Sigmoid colon (tissue), 7 donors: ENCODE data around the gene GAPDHS. TPM values are rescaled to one million over a fixed set of nuclear protein-coding genes. Genes with fewer than 3 reads are reported as not detected.

Experiments used
- DNase-seq: peaks from one replicate; pipeline ENCODE4 v3.0.0-alpha.2; 2019
- H3K27ac ChIP-seq, 4 donors: fragments of 200-600 bp; sonication (generic); one replicate each; pipeline ENCODE4 v1.5.1; 2016 to 2019; ENCODE audit warnings: mild to moderate bottlenecking in 1 of 4
- H3K27me3 ChIP-seq, 3 donors: fragments of 200-600 bp; sonication (generic); one replicate each; pipeline ENCODE4 v1.5.1; 2019; ENCODE audit warnings: mild to moderate bottlenecking in 1 of 3
- H3K36me3 ChIP-seq, 4 donors: fragments of 200-600 bp; sonication (generic); one replicate each; pipeline ENCODE4 v1.5.1; 2016 to 2019
- H3K4me1 ChIP-seq, 4 donors: fragments of 200-600 bp; sonication (generic); one replicate each; pipeline ENCODE4 v1.5.1; 2017 to 2019
- H3K4me3 ChIP-seq, 4 donors: fragments of 200-600 bp; sonication (generic); one replicate each; pipeline ENCODE4 v1.5.1; 2017 to 2019; ENCODE audit warnings: mild to moderate bottlenecking in 2 of 4, moderate library complexity in 1 of 4
- H3K9me3 ChIP-seq, 4 donors: fragments of 200-600 bp in 3 of 4; sonication (generic) in 3 of 4; one replicate each; pipeline versions ENCODE4 v1.5.1 to v1.6.1; 2013 to 2019
- EP300 ChIP-seq, 4 donors: sonication (generic); formaldehyde crosslinking; IDR thresholded peaks; one replicate each; pipeline ENCODE4 v1.6.1; 2017; ENCODE audit warnings: antibody characterized with exemption in 4 of 4
- POLR2A ChIP-seq, 2 donors: fragments of 450-650 bp; IDR thresholded peaks; one replicate each; pipeline ENCODE4 v1.6.1; 2016; ENCODE audit warnings: antibody characterized with exemption in 2 of 2, mild to moderate bottlenecking in 2 of 2, moderate library complexity in 2 of 2
- POLR2AphosphoS5 ChIP-seq, 4 donors: sonication (generic); formaldehyde crosslinking; IDR thresholded peaks; one replicate each; pipeline ENCODE4 v1.6.1; 2017; ENCODE audit warnings: antibody characterized with exemption in 4 of 4
- WGBS, 2 donors: extraction: QIAGEN DNeasy Blood & Tissue Kit; methylation state at CpG; one replicate each; pipeline ENCODE4 v1.1.7; 2013; 5-methylcytosine and 5-hydroxymethylcytosine counted together
- intact Hi-C: fragments of 100-400 bp; cut with DNase I; formaldehyde crosslinking; loops from one replicate; pipeline ENCODE4 v1.15.1; 2023
- polyA plus RNA-seq, 3 donors: library from polyadenylated mRNA; stranded (reverse); fragments of 200-250 nt; gene quantifications; one replicate each; pipeline ENCODE4 v1.2.3, GENCODE V29; 2013
- total RNA-seq, 4 donors: library from RNA; depleted of rRNA; stranded (reverse); fragments of >200 nt; gene quantifications; one replicate each; pipeline ENCODE4 v1.1.0, GENCODE V29; 2016
- TF ChIP-seq, protein P1 (sequence below), 4 experiments: fragments of 450-650 bp in 3 of 4; fragments of 200-600 bp in 1 of 4; IDR thresholded peaks; one replicate each; pipeline ENCODE4 v1.5.1; 2016 to 2019; ENCODE audit warnings: antibody characterized with exemption in 4 of 4, mild to moderate bottlenecking in 3 of 4, moderate library complexity in 2 of 4
- donor health status: healthy with polysubstance abuse.
- donor health status: Bipolar disorder and iron deficiency.
- donor health status: healthy.

GAPDHS gene
- total and polyA plus RNA-seq, 7 donors = not detected

DNA sequence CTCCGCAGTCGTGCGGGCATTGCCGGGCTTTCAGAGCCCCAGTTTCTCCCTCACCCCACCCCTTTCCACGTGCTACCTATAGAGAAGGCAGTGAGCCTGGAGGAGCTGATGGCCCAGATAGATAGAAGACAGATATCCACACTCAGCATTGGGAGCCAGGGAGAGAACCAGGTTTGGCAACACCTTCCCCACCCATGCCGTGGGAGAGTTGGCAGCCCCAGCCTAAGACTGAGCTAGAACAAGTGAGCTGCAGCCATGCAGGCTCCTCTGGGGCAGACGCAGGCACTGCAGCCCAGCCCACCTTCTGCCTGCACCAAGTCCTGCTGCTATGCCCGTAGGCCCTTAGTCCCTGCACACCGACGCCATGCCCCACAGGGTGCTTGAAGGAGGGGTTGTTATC, 32.6 kb upstream of the GAPDHS start:
- H3K4me1 ChIP-seq = peaks cover 0 to under 1% (median under 1%) of the 10 kb centered on the region in 4 donors
- no peaks in the 10 kb centered on the region for H3K36me3 ChIP-seq
- no peak overlapping the region for H3K4me3 ChIP-seq
- H3K27me3 ChIP-seq = peaks cover 0 to 5% (median 0%) of the 10 kb centered on the region in 3 donors
- no peaks in the 10 kb centered on the region for H3K9me3 ChIP-seq
- 90% methylated on average over 10 of the region's 10 CpGs for WGBS, 2 donors
- TF ChIP-seq POLR2A (IDR thresholded peaks at IDR 0.05) = no peak
- TF ChIP-seq, protein P1, sequence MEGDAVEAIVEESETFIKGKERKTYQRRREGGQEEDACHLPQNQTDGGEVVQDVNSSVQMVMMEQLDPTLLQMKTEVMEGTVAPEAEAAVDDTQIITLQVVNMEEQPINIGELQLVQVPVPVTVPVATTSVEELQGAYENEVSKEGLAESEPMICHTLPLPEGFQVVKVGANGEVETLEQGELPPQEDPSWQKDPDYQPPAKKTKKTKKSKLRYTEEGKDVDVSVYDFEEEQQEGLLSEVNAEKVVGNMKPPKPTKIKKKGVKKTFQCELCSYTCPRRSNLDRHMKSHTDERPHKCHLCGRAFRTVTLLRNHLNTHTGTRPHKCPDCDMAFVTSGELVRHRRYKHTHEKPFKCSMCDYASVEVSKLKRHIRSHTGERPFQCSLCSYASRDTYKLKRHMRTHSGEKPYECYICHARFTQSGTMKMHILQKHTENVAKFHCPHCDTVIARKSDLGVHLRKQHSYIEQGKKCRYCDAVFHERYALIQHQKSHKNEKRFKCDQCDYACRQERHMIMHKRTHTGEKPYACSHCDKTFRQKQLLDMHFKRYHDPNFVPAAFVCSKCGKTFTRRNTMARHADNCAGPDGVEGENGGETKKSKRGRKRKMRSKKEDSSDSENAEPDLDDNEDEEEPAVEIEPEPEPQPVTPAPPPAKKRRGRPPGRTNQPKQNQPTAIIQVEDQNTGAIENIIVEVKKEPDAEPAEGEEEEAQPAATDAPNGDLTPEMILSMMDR (IDR thresholded peaks at IDR 0.05) = no peak
- no peak for TF ChIP-seq POLR2AphosphoS5 (IDR thresholded peaks at IDR 0.05)
- no peak for TF ChIP-seq EP300 (IDR thresholded peaks at IDR 0.05)
- intact Hi-C loops = no loop called here
- DNase-seq = no peak
- no peak overlapping the region for H3K27ac ChIP-seq

DNA sequence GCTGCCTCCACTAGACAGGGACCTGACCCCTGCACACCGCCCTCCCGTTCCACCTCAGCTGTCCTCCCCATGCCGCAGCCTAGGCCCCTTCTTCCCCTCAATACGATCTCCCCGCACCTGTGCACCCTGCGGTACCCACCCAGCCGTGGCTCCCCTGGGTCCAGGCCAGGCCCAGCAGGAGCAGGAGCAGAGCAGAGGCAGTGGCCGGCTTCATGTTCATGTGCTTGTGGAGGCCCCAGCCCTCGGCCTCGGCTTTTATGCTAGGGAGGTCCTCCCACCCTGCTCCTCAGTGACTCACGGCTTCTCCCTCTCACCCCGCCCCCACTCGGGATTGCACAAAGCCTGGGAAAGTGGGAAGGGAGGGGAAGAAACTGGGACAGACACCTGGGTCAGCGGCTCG, 31.6 kb upstream of the GAPDHS start:
- WGBS, 2 donors = 84 to 88% methylated on average over 15 of the region's 15 CpGs
- Histone ChIP-seq H3K9me3 (no peaks in the 10 kb centered on the region), H3K4me3 (no peak overlapping the region), H3K4me1 (no peaks in the 10 kb centered on the region), H3K27me3 (peaks cover 0 to 6% (median 0%) of the 10 kb centered on the region in 3 donors), H3K27ac (no peak overlapping the region), H3K36me3 (no peaks in the 10 kb centered on the region)
- no peak for DNase-seq
- intact Hi-C loops = no loop called here
- TF ChIP-seq, protein P1 (IDR thresholded peaks at IDR 0.05) = no peak
- TF ChIP-seq EP300 (IDR thresholded peaks at IDR 0.05) (no peak), POLR2A (IDR thresholded peaks at IDR 0.05) (no peak)

GRCh38 chr19:35502751-35503150, 30.5 kb upstream of the GAPDHS start:
- H3K27ac ChIP-seq = no peak overlapping the region
- H3K27me3 ChIP-seq = peaks cover 0 to 17% (median 7%) of the 10 kb centered on the region in 3 donors
- no peaks in the 10 kb centered on the region for H3K36me3 ChIP-seq
- no peaks in the 10 kb centered on the region for H3K4me1 ChIP-seq
- DNase-seq = no peak
- TF ChIP-seq, protein P1 (IDR thresholded peaks at IDR 0.05) = no peak
- TF ChIP-seq EP300 (IDR thresholded peaks at IDR 0.05) = no peak
- no peak for TF ChIP-seq POLR2A (IDR thresholded peaks at IDR 0.05)
- TF ChIP-seq POLR2AphosphoS5 (IDR thresholded peaks at IDR 0.05) = no peak
- no peaks in the 10 kb centered on the region for H3K9me3 ChIP-seq
- no peak overlapping the region for H3K4me3 ChIP-seq
- 86 to 94% methylated on average over 4 of the region's 4 CpGs for WGBS, 2 donors
- intact Hi-C loops = no loop called here

GRCh38 chr19:35506011-35506410, 27.2 kb upstream of the GAPDHS start:
- no peak overlapping the region for H3K27ac ChIP-seq
- 80 to 81% methylated on average over 7 of the region's 7 CpGs for WGBS, 2 donors
- no peak overlapping the region for H3K4me3 ChIP-seq
- H3K27me3 ChIP-seq = peaks cover 8 to 46% (median 29%) of the 10 kb centered on the region in 3 donors
- intact Hi-C loops = no loop called here
- H3K9me3 ChIP-seq = no peaks in the 10 kb centered on the region
- H3K4me1 ChIP-seq = peaks cover 0 to 15% (median 11%) of the 10 kb centered on the region in 4 donors
- H3K36me3 ChIP-seq = no peaks in the 10 kb centered on the region
- TF ChIP-seq POLR2A (IDR thresholded peaks at IDR 0.05) (no peak), EP300 (IDR thresholded peaks at IDR 0.05) (no peak), POLR2AphosphoS5 (IDR thresholded peaks at IDR 0.05) (no peak)
- TF ChIP-seq, protein P1 (IDR thresholded peaks at IDR 0.05) = no peak
- DNase-seq = no peak

DNA sequence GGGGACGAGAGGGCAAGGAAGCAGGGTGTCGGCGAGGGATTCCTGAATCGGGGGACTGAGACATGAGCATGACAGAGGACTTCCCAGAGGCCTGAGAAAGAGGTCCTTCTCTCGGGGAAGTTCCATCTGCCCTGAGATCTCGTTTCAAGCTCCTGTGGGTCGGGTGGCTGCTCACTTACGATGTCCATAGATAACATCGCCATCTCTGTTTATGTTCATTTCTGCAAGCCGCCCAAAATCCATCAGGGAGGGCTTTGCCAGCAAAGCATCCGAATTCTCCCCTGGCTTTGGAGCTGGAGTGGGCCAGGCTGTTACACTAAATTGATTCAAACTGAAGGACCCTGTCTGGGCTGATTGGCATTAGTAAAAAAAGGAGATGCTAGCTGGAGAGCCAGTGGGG, 25.7 kb upstream of the GAPDHS start:
- WGBS, 2 donors = 90 to 91% methylated on average over 11 of the region's 11 CpGs
- TF ChIP-seq POLR2AphosphoS5 (IDR thresholded peaks at IDR 0.05) (no peak), POLR2A (IDR thresholded peaks at IDR 0.05) (no peak), EP300 (IDR thresholded peaks at IDR 0.05) (no peak)
- TF ChIP-seq, protein P1 (IDR thresholded peaks at IDR 0.05) = no peak
- no peaks in the 10 kb centered on the region for H3K36me3 ChIP-seq
- H3K4me1 ChIP-seq = peaks cover 0 to 15% (median 11%) of the 10 kb centered on the region in 4 donors
- intact Hi-C loops = no loop called here
- peaks cover 8 to 60% (median 41%) of the 10 kb centered on the region in 3 donors for H3K27me3 ChIP-seq
- H3K27ac ChIP-seq = no peak overlapping the region
- DNase-seq = no peak
- no peak overlapping the region for H3K4me3 ChIP-seq
- no peaks in the 10 kb centered on the region for H3K9me3 ChIP-seq
